HT1080 (cell line): Measurements from ENCODE around the gene NUDCD3. TPM values are rescaled to one million over a fixed set of nuclear protein-coding genes. Genes with fewer than 3 reads are reported as not detected.

Experiments used
- DNase-seq: peaks from one replicate; pipeline ENCODE4 v3.0.0-alpha.2; 2015; ENCODE audit warnings: low read depth
- polyA plus RNA-seq, 2 experiments: library from polyadenylated mRNA; depleted of rRNA; stranded (reverse); fragments of >200 nt; gene quantifications; 2 replicates each; pipeline ENCODE4 v1.2.3, GENCODE V29; 2015
- total RNA-seq: library from RNA; depleted of rRNA; stranded (reverse); fragments of >200 nt; shearing (Covaris generic); gene quantifications from 2 replicates; pipeline ENCODE4 v1.2.3, GENCODE V29; 2014; rRNA removed

The NUDCD3 gene
- 72.3 and 73.7 TPM in 2 replicates for total RNA-seq
- 35.7 and 47.0 TPM in 2 replicates for polyA plus RNA-seq (2015; cell fraction: cytosol; rRNA removed)
- polyA plus RNA-seq (2015; cell fraction: nucleus; rRNA removed), result 69.1 and 93.4 TPM in 2 replicates

- peak; percentile 88 for DNase-seq
Observed at GRCh38 chr7:44490351-44491200, at the start of gene NUDCD3. Gene NUDCD3, minus strand, starts transcription at chr7:44490658. Its CDS starts 58 bp downstream, at chr7:44490600.

DNA sequence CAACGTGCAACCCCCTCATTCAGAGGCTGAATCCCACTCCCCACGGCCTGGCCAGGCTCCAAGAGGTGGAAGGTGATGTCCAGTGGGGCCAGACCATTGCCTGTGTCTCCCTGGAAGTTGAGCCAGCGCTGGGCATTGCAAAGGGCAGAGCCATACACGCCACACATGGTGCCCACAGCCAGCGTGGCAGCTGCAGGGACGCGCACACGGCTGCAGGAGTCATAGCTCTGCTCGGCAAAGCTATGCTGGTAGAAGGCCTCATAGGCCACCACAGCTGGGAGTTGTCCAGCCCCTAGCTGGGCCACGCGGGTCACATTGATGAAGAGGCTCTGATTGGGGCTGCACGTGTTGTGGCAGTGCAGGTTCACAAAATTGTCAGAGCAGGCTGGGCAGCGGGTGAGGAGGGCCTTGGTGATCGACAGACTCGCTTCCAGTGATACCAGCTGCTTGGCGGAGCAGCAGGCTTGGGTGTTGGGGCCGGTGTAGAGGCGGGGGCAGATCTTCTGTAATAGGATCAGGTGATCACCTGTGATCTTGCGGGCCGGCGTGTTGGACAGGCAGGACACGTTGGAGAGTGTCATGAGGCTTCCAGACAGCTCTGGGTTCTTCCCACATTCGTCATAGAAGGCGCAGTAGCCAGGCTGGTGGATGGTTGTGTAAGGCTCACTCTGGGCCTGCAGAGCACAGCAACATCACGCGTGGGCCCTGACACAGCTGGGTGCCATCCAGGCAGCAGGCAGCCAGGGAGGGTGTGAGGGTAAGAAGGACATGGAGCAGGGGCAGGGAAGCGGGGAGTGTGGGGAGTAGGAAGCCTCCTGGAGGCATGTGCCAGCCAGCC, 49.4 kb upstream of the NUDCD3 start:
- DNase-seq, result no peak

GRCh38 chr7:44538798-44539668, 48.6 kb upstream of the NUDCD3 start:
- DNase-seq, result no peak

DNA sequence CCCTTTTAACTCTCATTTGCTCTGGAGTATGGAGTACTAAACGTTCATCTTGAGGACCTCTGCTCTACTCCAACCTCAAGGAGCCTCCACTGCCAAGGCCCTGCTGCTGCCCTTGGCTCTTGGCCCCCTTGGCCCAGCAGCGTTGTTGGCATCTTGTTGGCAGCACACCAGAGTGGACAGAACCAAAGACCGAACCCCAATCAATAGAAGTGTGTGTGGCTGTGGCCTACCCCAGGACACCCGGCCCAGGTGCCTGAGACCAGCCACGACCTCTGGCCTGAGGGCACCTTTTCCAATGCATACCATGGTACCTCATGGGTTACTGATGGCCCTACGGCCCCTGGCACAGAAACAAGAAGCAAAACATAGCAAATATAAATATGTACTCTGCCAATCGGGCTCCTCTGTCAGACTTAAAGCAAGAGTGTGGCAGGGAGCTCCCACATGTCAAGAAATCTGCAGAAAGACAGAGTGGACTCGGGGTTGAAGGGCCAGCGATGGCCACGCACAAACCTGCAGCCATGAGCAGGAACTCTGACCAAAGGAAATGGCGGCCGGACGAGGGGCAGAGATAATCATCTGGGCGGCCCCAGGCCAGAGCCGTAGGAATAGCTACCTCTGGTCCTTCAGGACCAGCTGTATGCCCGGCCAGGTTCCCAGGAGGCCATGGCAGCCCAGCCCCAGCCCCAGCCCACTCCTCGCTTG, 47.8 kb upstream of the NUDCD3 start:
- DNase-seq, result no peak

DNA sequence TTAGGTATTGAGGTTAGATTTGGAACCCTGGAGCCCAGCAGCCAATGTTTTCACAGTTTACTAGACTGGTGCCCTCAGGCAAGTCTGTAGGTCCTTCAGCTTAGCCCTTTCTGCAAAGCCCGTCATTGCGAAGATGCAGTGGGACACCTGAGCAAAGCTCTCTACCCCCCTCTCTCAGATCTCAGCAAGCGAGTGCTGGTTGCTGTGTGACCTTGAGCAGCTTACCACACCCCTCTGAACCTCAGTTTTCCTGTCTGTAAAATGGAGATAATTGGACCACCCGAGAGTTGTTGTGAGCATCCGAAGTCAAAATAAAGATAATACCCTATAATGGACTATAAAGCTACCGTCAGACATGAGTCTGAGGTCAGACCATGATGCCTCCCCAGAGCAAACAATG, 47.0 kb upstream of the NUDCD3 start:
- DNase-seq, result no peak

GRCh38 chr7:44536090-44536489, 45.6 kb upstream of the NUDCD3 start:
- no peak for DNase-seq

DNA sequence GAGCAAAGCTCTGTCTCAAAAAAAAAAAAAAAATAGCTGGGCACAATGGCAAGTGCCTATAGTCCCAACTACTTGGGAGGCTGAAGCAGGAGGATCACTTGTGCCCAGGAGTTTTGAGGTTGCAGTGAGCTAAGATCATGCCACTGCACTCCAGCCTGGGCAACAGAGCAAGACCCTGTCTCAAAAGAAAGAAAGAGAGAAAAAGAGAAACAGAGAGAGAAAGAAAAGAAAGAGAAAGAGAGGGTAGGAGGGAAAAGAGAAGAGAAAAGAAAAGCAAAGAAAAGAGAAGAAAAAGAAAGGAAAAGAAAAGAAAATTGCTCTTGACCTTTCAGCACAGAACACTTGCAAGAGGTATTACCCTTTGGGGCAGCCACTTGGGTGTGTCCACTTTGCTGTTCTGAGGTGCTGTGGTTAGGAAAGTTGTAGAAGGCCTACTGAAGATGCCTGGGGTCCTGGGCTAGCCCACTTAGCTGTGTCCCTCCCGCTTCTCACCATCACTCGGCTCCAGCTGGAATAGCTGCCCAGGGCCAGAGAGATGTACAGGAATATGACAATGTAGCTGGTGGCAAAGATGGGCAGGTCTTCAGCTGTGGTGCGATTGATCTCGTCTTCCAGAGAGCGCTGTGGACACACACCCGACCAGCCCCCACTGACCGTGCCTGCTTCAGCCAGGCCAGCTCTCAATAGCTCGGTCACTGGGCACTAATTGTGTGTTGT, 45.0 kb upstream of the NUDCD3 start:
- no peak for DNase-seq

- peak; percentile 33 for DNase-seq
Observed at GRCh38 chr7:44534501-44534900, 44.0 kb upstream of the NUDCD3 start.

DNA sequence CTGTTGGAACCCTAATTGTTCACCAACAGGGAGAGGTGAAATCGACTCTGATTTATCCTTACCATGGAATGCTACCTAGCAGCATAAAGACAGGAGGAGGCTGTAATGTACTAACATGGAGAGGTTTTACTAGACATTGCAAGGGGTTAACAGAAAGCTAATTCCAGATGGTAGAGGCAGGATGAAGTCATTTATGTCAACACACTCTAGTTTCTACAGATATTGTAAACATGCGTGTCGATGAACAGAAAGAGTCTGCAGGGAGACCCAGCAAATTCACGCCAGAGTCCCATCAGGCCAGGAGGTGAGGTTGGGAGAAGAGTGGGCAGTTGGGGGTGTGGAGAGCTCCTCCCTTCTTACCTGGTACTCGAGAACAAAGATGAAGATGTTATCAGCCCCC, 43.6 kb upstream of the NUDCD3 start:
- DNase-seq, result no peak

GRCh38 chr7:44533301-44534055, 43.0 kb upstream of the NUDCD3 start:
- no peak for DNase-seq

- DNase-seq, result no peak
Observed at GRCh38 chr7:44531421-44532380, 41.2 kb upstream of the NUDCD3 start.

GRCh38 chr7:44530990-44531389, 40.5 kb upstream of the NUDCD3 start:
- DNase-seq, result no peak

GRCh38 chr7:44524811-44525388, 34.4 kb upstream of the NUDCD3 start:
- no peak for DNase-seq

DNA sequence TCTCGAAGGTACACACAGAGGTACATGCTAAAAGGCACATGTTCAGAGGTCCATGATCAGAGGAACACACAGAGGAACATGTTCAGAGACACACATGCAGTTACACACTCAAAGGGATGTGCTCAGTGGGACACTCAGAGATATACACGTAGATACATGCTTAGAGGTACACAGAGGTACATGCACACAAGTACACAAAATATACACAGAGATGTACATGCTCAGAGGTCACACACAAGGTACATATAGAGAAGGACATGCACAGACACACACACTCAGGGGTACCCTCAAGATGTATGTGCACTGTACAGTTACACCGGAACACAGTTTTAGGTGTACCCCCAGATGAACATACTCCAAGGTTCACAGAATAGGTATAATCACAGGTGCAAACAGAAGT, 31.9 kb upstream of the NUDCD3 start:
- DNase-seq, result no peak

DNA sequence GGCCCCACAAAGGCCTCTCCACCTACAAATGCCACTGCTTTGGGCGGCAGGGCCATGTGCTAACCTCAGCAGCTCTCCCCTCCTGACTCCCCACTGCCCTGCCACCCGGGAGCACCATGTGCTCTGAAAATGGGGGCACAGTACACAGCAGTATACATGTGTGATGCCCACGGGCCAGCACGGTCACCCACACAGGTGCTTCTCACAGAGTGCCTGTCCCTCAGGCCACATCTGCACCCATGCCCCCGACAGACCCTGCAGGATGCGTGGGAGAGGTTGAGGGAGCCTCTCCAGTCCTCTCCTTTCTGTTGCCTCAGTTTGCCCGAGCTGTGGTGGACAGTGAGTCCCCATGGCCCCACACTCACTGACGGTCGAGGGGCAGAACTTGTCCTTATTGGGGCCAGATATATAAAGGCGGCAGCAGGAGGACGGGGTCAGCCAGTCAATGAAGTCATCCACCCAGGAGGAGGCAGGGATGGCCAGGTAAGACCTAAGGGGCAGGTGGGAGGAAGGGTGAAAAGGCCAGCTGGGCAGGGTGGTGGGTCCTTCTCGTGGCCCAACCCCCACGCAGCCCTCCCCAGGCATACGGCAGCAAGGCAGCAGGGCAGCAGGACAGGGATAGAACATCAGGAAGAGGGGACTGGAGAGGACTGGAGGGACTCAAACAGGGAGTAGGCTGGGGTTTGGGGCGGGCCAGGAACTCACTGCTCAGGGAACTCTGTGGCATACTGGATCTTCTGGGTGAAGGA, 31.1 kb upstream of the NUDCD3 start:
- no peak for DNase-seq

DNA sequence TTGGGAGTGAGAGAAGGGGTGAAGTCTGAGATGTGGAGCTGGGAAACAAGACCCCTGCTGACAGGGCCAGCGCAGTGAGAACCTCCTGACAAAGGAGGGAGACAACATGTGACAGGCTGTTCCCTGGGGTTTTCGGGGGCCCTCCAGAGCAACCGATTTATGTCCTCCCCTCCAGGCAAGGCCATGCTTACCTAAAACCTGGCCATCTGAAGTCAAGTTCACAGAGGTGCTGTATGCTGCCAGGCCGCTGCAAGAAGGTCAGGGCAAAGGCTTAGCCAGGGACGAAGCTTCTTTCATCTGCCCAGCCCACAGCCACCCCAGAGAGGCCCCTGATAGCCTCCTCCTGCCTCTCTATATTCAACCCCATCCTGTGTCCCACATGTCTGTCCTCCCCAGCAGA, 30.1 kb upstream of the NUDCD3 start:
- DNase-seq, result no peak

DNA sequence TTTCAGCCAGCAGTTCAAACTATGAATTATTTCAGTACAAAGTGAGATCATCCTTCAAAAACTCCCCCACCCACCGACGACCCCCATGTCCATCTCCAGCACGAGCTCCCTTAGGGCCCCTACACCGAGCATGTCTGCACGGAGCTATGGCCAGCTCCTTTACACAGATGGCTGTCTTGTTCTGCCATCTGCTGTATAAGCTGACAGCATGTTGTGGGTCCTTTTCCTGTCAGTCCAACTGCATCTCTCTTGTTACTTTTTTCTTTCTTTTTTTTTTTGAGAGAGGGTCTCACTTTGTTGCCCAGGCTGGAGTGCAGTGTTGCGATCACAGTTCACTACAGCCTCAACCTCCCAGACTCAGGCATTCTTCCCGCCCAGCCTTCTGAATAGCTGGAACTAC, 29.1 kb upstream of the NUDCD3 start:
- DNase-seq, result no peak
